HG03159 (cell line): ENCODE results near the gene MORN1.
"Not testable (repeated sequence)": the region's sequence is repeated elsewhere in the genome, so short reads cannot be mapped to it uniquely, and the experiment has no call there.

ENCODE experiments used
- ATAC-seq: cut with Tn5 transposase; IDR thresholded peaks from one replicate; pipeline ENCODE4 v1.9.1; 2021; ENCODE audit warnings: mild to moderate bottlenecking, moderate library complexity; ENCODE audit not compliant: unreplicated experiment

Gene MORN1

DNA sequence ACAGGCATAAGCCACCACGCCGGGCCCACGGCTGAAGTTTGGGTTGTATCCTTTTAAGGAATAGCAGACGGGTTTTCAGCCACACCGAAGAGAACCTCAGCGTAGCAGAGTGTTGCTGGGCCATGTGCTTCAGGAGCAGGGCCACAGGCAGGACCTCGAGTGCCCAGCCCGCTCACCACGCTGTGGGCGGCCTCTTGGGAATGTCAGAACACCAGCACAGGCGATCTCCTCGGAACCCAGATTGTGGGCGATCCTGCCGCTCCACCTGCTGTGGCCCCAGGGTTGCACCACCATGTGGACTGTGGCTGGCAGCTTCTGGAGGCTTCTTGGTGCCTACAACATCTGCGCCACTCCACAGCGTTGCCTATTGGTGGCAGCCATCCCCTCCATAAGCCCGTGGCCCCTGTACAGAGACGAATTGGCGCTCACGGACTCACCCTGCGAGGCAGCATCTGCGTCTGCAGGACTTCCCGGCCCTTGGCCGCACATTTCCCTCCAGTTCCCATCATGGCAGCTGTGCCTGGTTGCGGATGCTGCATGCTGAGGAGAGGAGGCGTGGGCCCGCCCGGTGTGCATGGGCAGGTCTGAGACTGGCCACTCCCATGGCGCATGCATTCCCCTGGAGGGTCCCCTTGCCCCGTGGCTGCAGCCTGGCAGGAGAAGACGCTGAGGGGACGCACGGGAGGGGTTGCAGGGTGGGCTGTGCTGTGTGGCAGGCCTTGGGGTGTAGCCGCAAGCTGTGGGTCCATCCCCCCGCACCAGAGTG is 93.9 kb downstream of the MORN1 start:
- ATAC-seq: no peak

DNA sequence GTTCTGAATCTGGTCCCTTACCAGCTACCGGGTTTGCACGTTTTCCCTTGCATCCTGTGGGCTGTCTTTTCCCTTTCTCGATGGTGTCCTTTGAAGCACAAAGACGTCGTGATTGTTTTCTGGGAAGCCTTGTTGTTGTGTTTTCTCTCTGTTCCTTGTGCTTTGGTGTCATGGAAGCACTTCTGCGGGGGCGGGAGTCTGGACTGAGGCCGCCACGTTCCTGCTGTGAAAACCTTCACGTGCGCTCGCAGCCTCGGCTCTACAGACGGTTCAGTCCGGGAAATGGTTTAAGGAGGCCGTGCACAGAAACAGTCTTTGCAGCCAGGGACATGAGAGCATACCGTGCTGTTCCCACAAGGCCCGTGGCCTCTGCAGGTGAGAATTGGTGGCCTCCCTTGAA is 94.7 kb downstream of the MORN1 start:
- ATAC-seq: no peak

DNA sequence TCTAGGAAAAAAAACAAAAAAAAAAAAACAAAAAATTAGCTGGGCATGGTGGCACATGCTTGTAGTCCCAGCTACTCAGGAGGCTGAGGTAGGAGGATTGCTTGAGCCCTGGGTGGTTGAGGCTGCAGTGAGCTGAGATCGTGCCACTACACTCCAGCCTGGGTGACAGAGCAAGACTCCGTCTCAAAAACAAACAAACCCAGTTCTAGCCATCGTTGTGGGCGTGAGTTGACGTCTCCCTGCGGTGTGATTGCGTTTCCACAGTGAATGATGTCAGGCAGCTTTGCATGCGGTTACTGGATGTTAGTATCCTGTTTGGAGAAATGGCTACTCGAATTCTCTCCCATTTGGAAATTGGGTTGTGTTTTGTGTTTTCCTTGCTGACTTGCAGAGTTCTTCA is 95.1 kb downstream of the MORN1 start:
- not testable (repeated sequence) for ATAC-seq

- no peak for ATAC-seq
Measured at GRCh38 chr1:2295526-2295925, 95.8 kb downstream of the MORN1 start.

DNA sequence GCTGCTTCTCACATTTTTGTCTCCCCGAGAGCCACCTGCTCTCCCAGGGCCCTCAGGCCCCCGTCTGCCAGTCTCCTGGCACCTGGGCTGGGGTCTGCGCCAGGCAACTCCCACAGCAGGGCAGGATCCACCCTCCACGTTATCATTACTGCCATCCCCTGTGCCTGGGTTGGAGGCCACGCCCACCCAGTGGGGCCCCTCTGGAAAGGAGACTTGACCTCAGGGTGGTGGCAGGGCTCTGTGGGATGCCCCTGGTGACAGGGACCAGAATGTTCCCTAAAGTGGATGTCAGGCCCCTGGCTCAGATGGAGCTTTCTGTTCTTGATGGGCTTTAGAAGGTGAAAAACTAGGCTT is 96.7 kb downstream of the MORN1 start:
- ATAC-seq: no peak

DNA sequence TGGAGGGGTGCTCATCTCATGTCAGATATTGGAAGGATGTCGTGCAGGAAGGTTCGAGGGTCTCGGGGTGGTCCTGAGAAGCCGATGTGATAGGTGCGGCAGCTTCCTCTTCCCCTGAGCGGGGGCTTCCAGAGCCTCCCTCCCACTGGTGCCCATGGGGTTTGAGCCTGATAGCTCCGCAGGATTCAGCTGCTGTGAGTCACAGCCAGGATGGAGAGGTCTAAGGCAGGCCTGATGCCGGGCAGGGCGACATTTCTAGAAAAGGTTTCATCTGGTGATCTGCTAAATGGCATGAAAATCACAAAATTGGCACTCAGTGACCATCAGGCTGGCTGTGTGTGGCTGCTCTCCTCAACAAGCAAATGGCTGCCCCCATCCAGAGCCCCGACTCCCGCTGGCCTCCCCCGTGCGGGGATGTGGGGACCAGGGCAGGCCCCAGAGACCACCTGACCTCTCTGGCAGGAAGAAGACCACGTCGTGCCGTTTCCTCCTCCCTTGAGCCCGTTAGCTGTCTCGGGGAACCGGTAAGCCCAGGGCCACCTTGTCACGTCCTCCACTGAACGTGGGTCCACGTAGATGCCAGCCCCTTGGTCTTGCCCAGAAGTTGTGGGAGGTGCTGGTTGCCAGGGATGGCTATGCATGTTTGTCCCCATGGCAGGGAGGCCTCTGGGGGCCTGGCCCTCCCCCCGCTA is 97.2 kb downstream of the MORN1 start:
- no peak for ATAC-seq

DNA sequence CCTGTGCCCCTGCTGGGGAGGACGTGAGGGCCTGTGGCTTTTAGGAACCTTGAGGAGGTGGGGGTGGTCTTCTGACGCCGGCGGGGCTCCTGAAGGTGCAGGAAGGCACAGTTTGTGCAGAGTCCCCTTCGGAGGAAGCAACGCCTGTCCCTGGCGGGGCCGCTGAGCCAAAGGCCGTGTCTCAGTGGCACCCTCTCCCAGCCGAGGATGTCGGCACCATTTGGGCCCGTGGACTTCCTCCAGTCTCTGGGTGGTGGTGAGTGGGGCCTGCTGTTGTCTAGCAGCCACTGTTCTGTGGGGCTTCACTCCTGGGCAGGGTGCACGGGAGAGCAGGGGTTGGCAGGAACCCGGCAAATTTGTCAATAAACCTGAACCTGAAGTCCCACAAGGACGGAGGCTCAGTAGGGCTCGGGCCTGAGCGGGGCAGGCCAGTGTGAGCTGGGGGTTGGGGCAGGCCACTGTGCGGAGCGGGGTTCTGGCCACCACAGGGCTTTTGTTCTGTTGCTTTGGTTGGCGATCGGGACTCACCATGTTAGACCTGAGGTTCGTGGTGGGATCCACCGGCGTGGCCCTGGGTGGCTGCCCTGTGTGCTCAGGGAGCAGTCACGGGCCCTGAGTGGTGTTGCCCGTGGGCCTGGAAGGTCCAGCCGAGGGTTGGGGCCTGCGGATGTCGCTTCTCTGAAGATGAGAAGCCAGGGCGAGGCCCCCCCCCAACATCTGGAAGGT is 98.5 kb downstream of the MORN1 start:
- no peak for ATAC-seq

DNA sequence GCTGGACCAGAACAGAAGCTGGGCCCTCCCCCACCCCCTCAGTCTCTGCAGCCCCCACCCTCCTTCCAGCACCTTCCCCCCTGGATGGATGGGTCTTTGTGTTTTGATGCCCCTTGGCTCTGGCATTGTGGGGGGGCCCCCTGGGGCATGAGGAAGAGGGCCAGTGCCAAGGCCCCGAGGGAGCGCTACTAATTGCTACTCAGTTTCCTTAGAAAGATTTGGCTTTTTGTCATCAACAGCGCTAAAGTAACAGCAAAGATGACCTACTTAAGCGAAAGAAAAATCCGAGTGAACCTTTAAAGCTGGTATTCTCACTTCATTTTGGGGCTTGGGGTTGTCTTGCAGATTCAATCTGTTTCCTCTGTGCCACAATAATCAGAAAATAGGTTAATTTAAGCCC is 99.8 kb downstream of the MORN1 start:
- ATAC-seq: no peak

DNA sequence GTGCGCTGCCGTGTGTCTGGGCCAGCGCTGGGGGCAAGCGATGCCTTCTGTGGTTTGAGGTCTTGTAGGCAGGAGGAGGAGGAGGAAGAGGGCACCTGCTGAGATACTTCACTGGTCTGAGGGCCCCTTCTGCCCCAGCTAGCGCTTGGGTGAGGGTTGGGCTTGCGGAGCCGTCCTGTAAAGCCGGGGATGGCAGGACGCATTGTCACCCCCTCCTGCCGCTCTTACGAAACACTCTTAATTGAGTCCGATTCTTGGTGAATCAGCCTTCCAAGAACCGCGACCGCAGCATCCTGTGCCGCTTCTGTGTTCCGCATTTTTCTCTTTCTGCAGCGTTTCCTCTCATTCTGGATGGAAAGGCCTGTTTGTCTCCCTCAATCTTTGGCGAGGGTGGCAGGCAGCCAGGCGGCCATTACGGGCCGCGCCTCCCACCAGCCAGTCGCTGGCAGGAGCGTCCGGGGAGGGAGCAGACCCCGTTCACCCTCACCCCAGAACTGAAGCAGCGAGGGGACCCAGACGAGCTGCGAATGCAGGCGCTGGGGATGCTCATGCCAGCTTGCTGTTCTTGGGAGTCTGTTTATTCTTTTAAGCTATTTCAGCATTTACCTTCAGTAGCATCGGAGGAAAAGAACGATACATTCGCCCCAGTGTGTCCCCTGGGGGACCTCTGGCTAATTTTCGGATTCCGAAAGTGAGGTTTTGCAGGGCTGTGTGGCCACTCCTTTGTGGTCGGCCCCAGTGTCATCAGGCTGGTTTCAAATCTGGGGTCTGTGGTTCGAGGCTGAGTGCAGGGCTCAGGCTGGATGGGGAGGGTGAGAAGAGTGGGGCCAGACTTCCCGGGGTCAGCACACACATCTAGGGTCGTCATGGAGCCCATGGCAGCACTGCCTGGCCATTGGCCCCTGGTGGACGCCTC is 100.5 kb downstream of the MORN1 start:
- ATAC-seq: peak; percentile 56

DNA sequence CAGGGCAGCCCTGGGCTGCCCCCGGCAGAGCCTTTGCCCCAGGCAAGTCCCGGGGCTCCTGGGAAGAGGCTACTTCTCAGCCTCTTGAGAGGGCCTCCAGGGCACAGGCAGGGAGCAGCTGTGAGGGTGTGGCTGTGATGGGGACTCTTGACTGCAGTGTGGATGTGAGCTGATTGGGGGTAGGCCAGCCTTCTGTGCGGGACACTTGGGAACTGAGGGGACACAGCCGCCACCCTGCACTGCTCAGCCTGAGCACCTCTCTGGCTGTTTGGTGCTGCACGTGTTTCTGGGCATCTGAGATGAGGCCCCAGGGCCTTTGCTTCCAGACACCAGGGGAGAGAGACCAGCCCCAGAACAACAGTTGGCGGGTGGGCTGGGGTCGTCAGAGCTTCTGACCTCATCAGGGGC is 101.2 kb downstream of the MORN1 start:
- peak; percentile 28 for ATAC-seq

DNA sequence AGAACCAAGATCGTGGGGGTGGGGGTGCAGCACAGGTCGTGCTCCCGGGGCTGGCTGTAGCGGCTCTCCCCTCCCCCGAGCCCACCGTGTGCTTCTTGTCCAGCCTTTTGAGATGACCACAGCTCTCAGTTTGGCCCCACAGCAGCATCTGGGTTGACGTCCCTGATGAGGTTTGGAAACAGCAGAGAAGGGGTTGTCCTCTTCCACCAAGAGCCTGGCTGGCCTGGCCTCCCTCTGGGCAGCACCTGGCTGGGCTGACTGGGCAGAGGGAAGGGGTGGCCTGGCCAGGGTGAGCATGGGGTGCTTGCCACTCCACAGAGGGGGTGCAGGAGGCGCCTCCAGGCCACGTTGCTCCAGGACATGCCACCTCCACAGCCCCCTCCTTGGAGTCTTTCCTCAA is 101.7 kb downstream of the MORN1 start:
- ATAC-seq: no peak

- ATAC-seq: no peak
Measured at GRCh38 chr1:2288816-2289536, 102.4 kb downstream of the MORN1 start.

DNA sequence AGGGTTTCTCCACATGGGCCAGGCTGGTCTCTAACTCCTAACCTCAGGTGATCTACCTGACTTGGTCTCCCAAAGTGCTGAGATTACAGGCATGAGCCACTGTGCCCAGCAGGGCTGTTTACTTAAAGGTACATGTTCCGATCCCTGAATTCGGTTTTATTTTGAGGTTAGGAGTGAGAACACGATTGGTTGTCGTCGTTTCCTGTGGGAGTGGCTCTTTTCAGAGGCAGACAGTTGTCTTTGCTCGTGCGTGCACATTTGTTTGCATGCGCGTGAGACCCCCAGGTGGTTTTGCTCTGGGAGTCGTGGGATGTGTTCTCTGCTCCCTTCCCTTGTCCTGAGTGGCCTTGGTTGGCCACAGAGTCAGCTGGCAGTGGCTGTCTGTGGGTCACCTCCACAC is 103.0 kb downstream of the MORN1 start:
- no peak for ATAC-seq

GRCh38 chr1:2287649-2288048 is 103.7 kb downstream of the MORN1 start:
- ATAC-seq: no peak

DNA sequence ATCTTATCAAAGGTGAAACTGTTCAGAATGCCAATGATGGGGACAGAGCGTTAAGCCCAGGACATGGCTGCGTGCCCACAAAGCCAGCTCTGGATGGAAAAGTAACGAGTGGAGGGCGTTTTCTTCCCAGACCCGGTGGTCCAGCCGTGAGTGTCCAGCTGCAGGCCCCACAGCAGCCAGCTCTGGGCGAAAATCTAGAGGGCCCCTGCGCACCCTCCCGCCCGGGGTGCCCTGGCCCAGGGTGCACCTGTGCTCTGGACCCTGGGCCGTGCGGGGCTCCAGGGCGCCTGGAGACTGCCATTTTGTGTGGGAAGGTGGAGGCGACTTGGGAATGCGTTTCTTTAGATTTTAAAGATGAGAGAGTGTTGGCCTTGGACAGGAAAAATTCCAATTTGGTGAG is 104.4 kb downstream of the MORN1 start:
- no peak for ATAC-seq

- no peak for ATAC-seq
Measured at GRCh38 chr1:2284932-2285331, 106.4 kb downstream of the MORN1 start.

GRCh38 chr1:2283991-2284895 is 107.1 kb downstream of the MORN1 start:
- no peak for ATAC-seq

GRCh38 chr1:2283371-2283990 is 107.9 kb downstream of the MORN1 start:
- no peak for ATAC-seq
